A549 (cell line): ENCODE data around the gene IDH3B.

Source experiments
- CTCF ChIP-seq: fragments of >200 bp; sonication (Bioruptor Twin); formaldehyde crosslinking; IDR thresholded peaks from 3 replicates; pipeline ENCODE4 v1.5.1; 2016
- EHMT2 ChIP-seq: fragments of 200-600 bp; sonication (generic); IDR thresholded peaks from 2 replicates; pipeline ENCODE4 v1.6.1; 2016; ENCODE audit warnings: antibody characterized with exemption, low read depth, mild to moderate bottlenecking, moderate library complexity
- EP300 ChIP-seq, 2 experiments: fragments of >200 bp; sonication (Bioruptor Twin); formaldehyde crosslinking; IDR thresholded peaks; 2 replicates in 1 of 2; 3 replicates in 1 of 2; pipeline ENCODE4 v1.6.1; 2016 to 2017
- FOSB ChIP-seq: fragments of 250-450 bp; sonication (Bioruptor Pico); IDR thresholded peaks from 2 replicates; pipeline ENCODE4 v1.5.0; 2020; ENCODE audit warnings: mild to moderate bottlenecking, moderate library complexity
- POLR2A ChIP-seq: IDR thresholded peaks from 2 replicates; pipeline ENCODE4 v1.6.1; 2012; ENCODE audit warnings: mild to moderate bottlenecking, low read length
- USF2 ChIP-seq: fragments of 450-650 bp; IDR thresholded peaks from 2 replicates; pipeline ENCODE4 v1.6.1; 2014; ENCODE audit warnings: antibody characterized with exemption

GRCh38 chr20:2707353-2708072 is 43.5 kb upstream of the IDH3B start:
- TF ChIP-seq CTCF (no peak), EHMT2 (no peak), USF2 (no peak), FOSB (CRISPR knock-in tag) (no peak), POLR2A (no peak), EP300 (IDR thresholded peaks at IDR 0.05) (no peak)
